AG09319 (cell line): Measurements from ENCODE around the gene ASS1.

Experiments used
- DNase-seq: peaks from one replicate; pipeline ENCODE4 v3.0.0-alpha.2; 2010; ENCODE audit warnings: low read depth; ENCODE audit errors: extremely low read depth
- CTCF ChIP-seq: IDR thresholded peaks from 2 replicates; pipeline ENCODE4 v1.5.1; 2011; ENCODE audit warnings: low read depth, mild to moderate bottlenecking, inconsistent platforms, low read length, moderate library complexity

The ASS1 gene

GRCh38 chr9:130458027-130458803, 13.5 kb downstream of the ASS1 start:
- no peak for DNase-seq
- TF ChIP-seq CTCF, result no peak

GRCh38 chr9:130458804-130459067, 14.0 kb downstream of the ASS1 start:
- no peak for TF ChIP-seq CTCF
- no peak for DNase-seq

- no peak for DNase-seq
- TF ChIP-seq CTCF, result no peak
Observed at GRCh38 chr9:130459151-130459550, 14.4 kb downstream of the ASS1 start.

- no peak for DNase-seq
- no peak for TF ChIP-seq CTCF
Observed at GRCh38 chr9:130459941-130460669, 15.3 kb downstream of the ASS1 start.

GRCh38 chr9:130461218-130461630, 16.5 kb downstream of the ASS1 start:
- DNase-seq, result no peak

GRCh38 chr9:130461731-130462130, 17.0 kb downstream of the ASS1 start:
- no peak for DNase-seq
- no peak for TF ChIP-seq CTCF

More at GRCh38 chr9:130461218-130461630, 16.5 kb downstream of the ASS1 start:
- TF ChIP-seq CTCF, result peak; percentile 82
